ENCODE data around the gene DEPP1.

Gene DEPP1

GRCh38 chr10:44972874-44973306 is 5.7 kb downstream of the DEPP1 start:
- no peak overlapping the region for H3K4me3 ChIP-seq (ENCODE audit: low read length)
- H3K27ac ChIP-seq (ENCODE audit: low read depth, low read length) = no peak overlapping the region
- no peaks in the 10 kb centered on the region for H3F3A ChIP-seq (ENCODE audit: control insufficient read depth, insufficient read depth)
- no peaks in the 10 kb centered on the region for H3K9me2 ChIP-seq (replicated peaks; ENCODE audit: control insufficient read depth, low read length)
- H3K9me3 ChIP-seq (ENCODE audit: control insufficient read depth, insufficient read depth, low read length) = no peaks in the 10 kb centered on the region
- peaks cover 34% of the 10 kb centered on the region for H3K4me1 ChIP-seq (ENCODE audit: control insufficient read depth, low read length)
- no peaks in the 10 kb centered on the region for H4K20me1 ChIP-seq (ENCODE audit: control insufficient read depth, insufficient read depth, low read depth, low read length)
- H3K79me2 ChIP-seq (ENCODE audit: control insufficient read depth, low read length) = no peaks in the 10 kb centered on the region
- H3K27me3 ChIP-seq (ENCODE audit: control insufficient read depth, low read length) = peaks cover 8% of the 10 kb centered on the region
- no peaks in the 10 kb centered on the region for H3K36me3 ChIP-seq (ENCODE audit: control insufficient read depth, low read length)
- no peak overlapping the region for H3K4me2 ChIP-seq (ENCODE audit: low read length)
- TF ChIP-seq, protein P1, sequence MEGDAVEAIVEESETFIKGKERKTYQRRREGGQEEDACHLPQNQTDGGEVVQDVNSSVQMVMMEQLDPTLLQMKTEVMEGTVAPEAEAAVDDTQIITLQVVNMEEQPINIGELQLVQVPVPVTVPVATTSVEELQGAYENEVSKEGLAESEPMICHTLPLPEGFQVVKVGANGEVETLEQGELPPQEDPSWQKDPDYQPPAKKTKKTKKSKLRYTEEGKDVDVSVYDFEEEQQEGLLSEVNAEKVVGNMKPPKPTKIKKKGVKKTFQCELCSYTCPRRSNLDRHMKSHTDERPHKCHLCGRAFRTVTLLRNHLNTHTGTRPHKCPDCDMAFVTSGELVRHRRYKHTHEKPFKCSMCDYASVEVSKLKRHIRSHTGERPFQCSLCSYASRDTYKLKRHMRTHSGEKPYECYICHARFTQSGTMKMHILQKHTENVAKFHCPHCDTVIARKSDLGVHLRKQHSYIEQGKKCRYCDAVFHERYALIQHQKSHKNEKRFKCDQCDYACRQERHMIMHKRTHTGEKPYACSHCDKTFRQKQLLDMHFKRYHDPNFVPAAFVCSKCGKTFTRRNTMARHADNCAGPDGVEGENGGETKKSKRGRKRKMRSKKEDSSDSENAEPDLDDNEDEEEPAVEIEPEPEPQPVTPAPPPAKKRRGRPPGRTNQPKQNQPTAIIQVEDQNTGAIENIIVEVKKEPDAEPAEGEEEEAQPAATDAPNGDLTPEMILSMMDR (IDR thresholded peaks at IDR 0.05; ENCODE audit: low read depth, low read length, poor library complexity, severe bottlenecking) = no peak
- TF ChIP-seq EZH2phosphoT487 (IDR thresholded peaks at IDR 0.05; ENCODE audit: borderline replicate concordance, low read length) = no peak

DNA sequence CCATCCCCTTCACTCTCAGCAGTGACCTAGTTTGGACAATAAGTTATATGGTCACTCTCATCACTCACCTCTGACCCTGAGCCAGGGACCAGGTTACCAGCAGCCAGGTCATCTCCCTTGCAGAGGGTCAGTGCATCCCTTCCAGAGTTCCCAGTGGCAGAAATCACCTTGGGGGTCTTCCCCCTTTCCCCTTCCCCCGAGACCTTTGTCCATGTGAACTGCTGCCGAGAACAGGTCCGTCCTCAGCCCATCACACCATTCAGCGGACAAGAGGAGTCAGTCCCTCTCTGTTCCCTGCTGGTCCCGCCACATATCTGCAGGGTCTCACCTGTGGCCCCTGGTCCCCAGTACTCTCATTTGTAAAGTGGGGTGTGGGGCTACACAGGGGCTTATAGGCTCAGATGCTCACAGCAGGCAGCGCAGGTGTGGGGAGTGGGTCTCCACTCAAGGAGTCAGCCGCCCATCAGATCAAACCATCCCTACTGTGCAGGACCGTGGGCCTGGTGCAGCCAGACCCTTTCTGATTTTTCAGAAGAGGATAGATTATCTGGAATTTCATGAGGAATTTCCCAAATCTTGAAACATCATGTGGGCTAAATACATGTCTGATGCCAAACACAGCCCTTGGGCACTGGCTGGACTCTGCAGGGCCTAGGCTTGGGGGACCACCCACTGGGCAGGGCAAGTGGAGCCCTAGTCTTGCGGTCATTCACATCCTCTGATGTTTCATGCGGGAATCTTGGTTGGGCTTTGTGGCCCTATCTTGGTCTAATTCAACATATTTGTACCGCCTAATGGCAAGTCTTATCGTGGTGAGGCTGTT is 6.5 kb downstream of the DEPP1 start:
- no peak for TF ChIP-seq EZH2phosphoT487 (IDR thresholded peaks at IDR 0.05; ENCODE audit: borderline replicate concordance, low read length)
- TF ChIP-seq, protein P1 (IDR thresholded peaks at IDR 0.05; ENCODE audit: low read depth, low read length, poor library complexity, severe bottlenecking) = no peak
- Histone ChIP-seq H3K9me2 (replicated peaks; ENCODE audit: control insufficient read depth, low read length) (no peaks in the 10 kb centered on the region), H3K27ac (ENCODE audit: low read depth, low read length) (no peak overlapping the region), H3K36me3 (ENCODE audit: control insufficient read depth, low read length) (no peaks in the 10 kb centered on the region), H3K4me2 (ENCODE audit: low read length) (no peak overlapping the region), H3K79me2 (ENCODE audit: control insufficient read depth, low read length) (no peaks in the 10 kb centered on the region), H4K20me1 (ENCODE audit: control insufficient read depth, insufficient read depth, low read depth, low read length) (no peaks in the 10 kb centered on the region), H3K27me3 (ENCODE audit: control insufficient read depth, low read length) (peaks cover 8% of the 10 kb centered on the region), H3F3A (ENCODE audit: control insufficient read depth, insufficient read depth) (no peaks in the 10 kb centered on the region), H3K9me3 (ENCODE audit: control insufficient read depth, insufficient read depth, low read length) (no peaks in the 10 kb centered on the region), H3K4me3 (ENCODE audit: low read length) (no peak overlapping the region), H3K4me1 (ENCODE audit: control insufficient read depth, low read length) (peaks cover 42% of the 10 kb centered on the region)

GRCh38 chr10:44971434-44971833 is 7.2 kb downstream of the DEPP1 start:
- Histone ChIP-seq H3K27ac (ENCODE audit: low read depth, low read length) (no peak overlapping the region), H3K9me2 (replicated peaks; ENCODE audit: control insufficient read depth, low read length) (no peaks in the 10 kb centered on the region), H3F3A (ENCODE audit: control insufficient read depth, insufficient read depth) (no peaks in the 10 kb centered on the region), H4K20me1 (ENCODE audit: control insufficient read depth, insufficient read depth, low read depth, low read length) (no peaks in the 10 kb centered on the region), H3K9me3 (ENCODE audit: control insufficient read depth, insufficient read depth, low read length) (no peaks in the 10 kb centered on the region), H3K4me3 (ENCODE audit: low read length) (no peak overlapping the region), H3K4me2 (ENCODE audit: low read length) (no peak overlapping the region), H3K36me3 (ENCODE audit: control insufficient read depth, low read length) (no peaks in the 10 kb centered on the region), H3K27me3 (ENCODE audit: control insufficient read depth, low read length) (peaks cover 8% of the 10 kb centered on the region), H3K4me1 (ENCODE audit: control insufficient read depth, low read length) (peaks cover 47% of the 10 kb centered on the region), H3K79me2 (ENCODE audit: control insufficient read depth, low read length) (no peaks in the 10 kb centered on the region)
- TF ChIP-seq, protein P1 (IDR thresholded peaks at IDR 0.05; ENCODE audit: low read depth, low read length, poor library complexity, severe bottlenecking) = no peak
- TF ChIP-seq EZH2phosphoT487 (IDR thresholded peaks at IDR 0.05; ENCODE audit: borderline replicate concordance, low read length) = no peak
